ENCODE results near the gene MYOT. TPM values are rescaled to one million over a fixed set of nuclear protein-coding genes. Genes with fewer than 3 reads are reported as not detected.
A peak's percentile ranks its signal among the peaks of the same experiment; 100 is the strongest.

MYOT gene
- total RNA-seq, 4 donors from 2014 or later = 19.4 to 35.6 (median 30.0) TPM

DNA sequence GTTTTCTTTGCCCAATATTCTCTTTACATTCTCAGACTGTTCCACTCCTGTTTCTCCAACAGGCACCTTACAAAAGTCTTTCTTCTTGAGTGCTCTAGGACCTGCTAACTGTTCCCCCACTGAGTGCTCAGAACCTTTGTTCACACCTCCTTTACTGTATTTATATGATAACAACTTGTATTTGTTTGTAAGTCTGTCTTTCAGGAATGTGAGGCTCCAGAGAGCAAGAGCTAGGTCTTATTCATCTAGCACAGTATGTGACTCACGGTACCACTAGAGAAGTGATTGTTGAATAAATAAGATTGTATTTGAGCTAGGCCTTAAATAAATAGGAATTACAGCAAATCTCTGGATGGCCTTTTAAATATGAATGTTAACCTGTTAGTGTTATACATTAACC lies 42.5 kb upstream of the MYOT start:
- DNase-seq (ENCODE audit: extremely low spot score) = no peak
- Histone ChIP-seq H3K27me3 (no peaks in the 10 kb centered on the region), H3K27ac (replicated peaks in 1 of 4) (no peak overlapping the region), H3K4me3 (no peak overlapping the region), H3K4me1 (peaks cover 0 to 19% (median 5%) of the 10 kb centered on the region in 4 donors), H3K36me3 (no peaks in the 10 kb centered on the region), H3K9me3 (peaks cover 0 to 9% (median 0%) of the 10 kb centered on the region in 4 donors)
- WGBS = 71% methylated on average over 1 of the region's 1 CpG
- TF ChIP-seq CTCF (IDR thresholded peaks at IDR 0.05) = no peak
- no peak for TF ChIP-seq POLR2AphosphoS5 (IDR thresholded peaks at IDR 0.05)
- TF ChIP-seq POLR2A (IDR thresholded peaks at IDR 0.05; ENCODE audit: low read depth) = no peak
- TF ChIP-seq EP300 (IDR thresholded peaks at IDR 0.05) = no peak
- intact Hi-C loops (cut with DNase I) = no loop called here

- DNase-seq (ENCODE audit: extremely low spot score) = no peak
- no peaks in the 10 kb centered on the region for H3K27me3 ChIP-seq
- no peaks in the 10 kb centered on the region for H3K36me3 ChIP-seq
- H3K4me3 ChIP-seq = no peak overlapping the region
- H3K4me1 ChIP-seq = peaks cover 0 to 27% (median 10%) of the 10 kb centered on the region in 4 donors
- H3K27ac ChIP-seq (replicated peaks in 1 of 4) = no peak overlapping the region
- peaks cover 0 to 9% (median 0%) of the 10 kb centered on the region in 4 donors for H3K9me3 ChIP-seq
- TF ChIP-seq EP300 (IDR thresholded peaks at IDR 0.05) (no peak), POLR2AphosphoS5 (IDR thresholded peaks at IDR 0.05) (no peak), CTCF (IDR thresholded peaks at IDR 0.05) (no peak), POLR2A (IDR thresholded peaks at IDR 0.05; ENCODE audit: low read depth) (no peak)
- intact Hi-C loops (cut with DNase I) = no loop called here
These were observed 41.6 kb upstream of the MYOT start for GRCh38 chr5:137826067-137826466.

- intact Hi-C loops (cut with DNase I) = no loop called here
- DNase-seq (ENCODE audit: extremely low spot score) = no peak
- Histone ChIP-seq H3K9me3 (peaks cover 0 to 9% (median 0%) of the 10 kb centered on the region in 4 donors), H3K4me1 (peaks cover 8 to 44% (median 31%) of the 10 kb centered on the region in 4 donors), H3K36me3 (no peaks in the 10 kb centered on the region), H3K27me3 (no peaks in the 10 kb centered on the region), H3K27ac (replicated peaks in 1 of 4) (peak overlapping the region in 3 of 4 donors; percentile 0 to 13 (median 11)), H3K4me3 (no peak overlapping the region)
- WGBS = 71% methylated on average over 3 of the region's 3 CpGs
- TF ChIP-seq POLR2A (IDR thresholded peaks at IDR 0.05; ENCODE audit: low read depth) (no peak), CTCF (IDR thresholded peaks at IDR 0.05) (no peak), EP300 (IDR thresholded peaks at IDR 0.05) (no peak), POLR2AphosphoS5 (IDR thresholded peaks at IDR 0.05) (no peak)
These were observed 39.5 kb upstream of the MYOT start for GRCh38 chr5:137828180-137828579.

- no peak for TF ChIP-seq POLR2AphosphoS5 (IDR thresholded peaks at IDR 0.05)
- no peak for TF ChIP-seq CTCF (IDR thresholded peaks at IDR 0.05)
- no peak for TF ChIP-seq EP300 (IDR thresholded peaks at IDR 0.05)
- no peak for TF ChIP-seq POLR2A (IDR thresholded peaks at IDR 0.05; ENCODE audit: low read depth)
- WGBS = 96% methylated on average over 1 of the region's 1 CpG
- no peak for DNase-seq (ENCODE audit: extremely low spot score)
- H3K27me3 ChIP-seq = no peaks in the 10 kb centered on the region
- H3K27ac ChIP-seq (replicated peaks in 1 of 4) = peak overlapping the region in 3 of 4 donors; percentile 0 to 13 (median 11)
- peaks cover 13 to 49% (median 36%) of the 10 kb centered on the region in 4 donors for H3K4me1 ChIP-seq
- peaks cover 0 to 9% (median 0%) of the 10 kb centered on the region in 4 donors for H3K9me3 ChIP-seq
- no peak overlapping the region for H3K4me3 ChIP-seq
- H3K36me3 ChIP-seq = no peaks in the 10 kb centered on the region
- intact Hi-C loops (cut with DNase I) = no loop called here
These were observed 39.0 kb upstream of the MYOT start for GRCh38 chr5:137828664-137829063.

DNA sequence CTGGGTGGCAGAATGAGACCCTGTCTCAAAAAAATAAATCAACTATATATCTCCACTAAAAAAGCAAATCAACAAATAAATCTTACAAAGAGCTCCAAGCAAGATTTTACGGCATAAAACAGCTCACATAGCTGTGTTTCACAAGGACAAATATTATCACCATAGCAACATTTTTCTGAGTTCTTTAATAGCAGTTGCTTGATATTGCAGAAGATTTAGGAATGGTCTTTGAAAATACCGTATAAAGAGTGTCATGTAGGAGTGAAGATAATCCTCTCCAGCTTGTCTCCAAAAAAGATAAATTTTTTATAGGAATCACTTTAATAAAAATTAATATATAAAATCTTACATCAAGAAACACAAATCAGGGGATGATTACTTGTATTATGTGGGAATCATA lies 36.6 kb upstream of the MYOT start:
- intact Hi-C loops (cut with DNase I) = no loop called here
- no peak for DNase-seq (ENCODE audit: extremely low spot score)
- Histone ChIP-seq H3K36me3 (no peaks in the 10 kb centered on the region), H3K4me3 (no peak overlapping the region), H3K4me1 (peaks cover 27 to 73% (median 54%) of the 10 kb centered on the region in 4 donors), H3K27ac (replicated peaks in 1 of 4) (peak overlapping the region; percentile 30 to 80 (median 78)), H3K27me3 (no peaks in the 10 kb centered on the region), H3K9me3 (peaks cover 0 to 2% (median 0%) of the 10 kb centered on the region in 4 donors)
- TF ChIP-seq POLR2A (IDR thresholded peaks at IDR 0.05; ENCODE audit: low read depth) (no peak), CTCF (IDR thresholded peaks at IDR 0.05) (no peak), POLR2AphosphoS5 (IDR thresholded peaks at IDR 0.05) (no peak), EP300 (IDR thresholded peaks at IDR 0.05) (no peak)
- WGBS = 49% methylated on average over 2 of the region's 2 CpGs
